ENCODE data around the gene PDLIM7. TPM values are rescaled to one million over a fixed set of nuclear protein-coding genes. Genes with fewer than 3 reads are reported as not detected.

The PDLIM7 gene
- polyA plus RNA-seq, 1 experiment = 195 TPM

- Histone ChIP-seq H3K9me3 (ENCODE audit: control insufficient read depth, insufficient read depth, low read length) (no peaks in the 10 kb centered on the region), H3K4me3 (ENCODE audit: low read depth, low read length) (no peak overlapping the region), H3K27me3 (ENCODE audit: control insufficient read depth, insufficient read depth, low read length) (no peaks in the 10 kb centered on the region), H3K27ac (ENCODE audit: low read depth, low read length) (no peak overlapping the region)
- CTCF ChIA-PET = no interaction called here
- POLR2A ChIA-PET = interaction anchor here (1.2 kb wide), 1 partner anchor 52 kb away, joined by 3 read pairs; the partner anchor contains the start of gene TMED9
- TF ChIP-seq CTCF (IDR thresholded peaks at IDR 0.05; ENCODE audit: low read depth, low read length) = no peak
- DNase-seq (ENCODE audit: low read depth, low spot score) = no peak
Measured at GRCh38 chr5:177540438-177540837, 43.0 kb upstream of the PDLIM7 start.

- no peak for TF ChIP-seq CTCF (IDR thresholded peaks at IDR 0.05; ENCODE audit: low read depth, low read length)
- POLR2A ChIA-PET = interaction anchor here (1.2 to 2.5 kb wide), 3 partner anchors 14 to 53 kb away, joined by 3 to 11 read pairs (median 5); partner anchors contain the start of genes FAM193B, PDLIM7 and TMED9
Measured at GRCh38 chr5:177539411-177539810, 42.0 kb upstream of the PDLIM7 start.

GRCh38 chr5:177538876-177539275, 41.5 kb upstream of the PDLIM7 start:
- DNase-seq (ENCODE audit: low read depth, low spot score) = no peak
- ChIA-PET POLR2A (interaction anchor here (1.4 to 2.7 kb wide), 4 partner anchors 8 to 41 kb away, joined by 5 to 46 read pairs (median 8); partner anchors contain the start of genes DDX41, FAM193B and PDLIM7), CTCF (interaction anchor here (1.8 kb wide), 1 partner anchor 22 kb away, joined by 6 read pairs; no protein-coding TSS in a partner anchor)
- H3K27ac ChIP-seq (ENCODE audit: low read depth, low read length) = peak overlapping the region; percentile 94
- no peak overlapping the region for H3K4me3 ChIP-seq (ENCODE audit: low read depth, low read length)
- no peaks in the 10 kb centered on the region for H3K27me3 ChIP-seq (ENCODE audit: control insufficient read depth, insufficient read depth, low read length)
- no peak for TF ChIP-seq CTCF (IDR thresholded peaks at IDR 0.05; ENCODE audit: low read depth, low read length)
- no peaks in the 10 kb centered on the region for H3K9me3 ChIP-seq (ENCODE audit: control insufficient read depth, insufficient read depth, low read length)

More at GRCh38 chr5:177539411-177539810, 42.0 kb upstream of the PDLIM7 start:
- H3K4me3 ChIP-seq (ENCODE audit: low read depth, low read length) = no peak overlapping the region
- CTCF ChIA-PET = no interaction called here
- no peaks in the 10 kb centered on the region for H3K27me3 ChIP-seq (ENCODE audit: control insufficient read depth, insufficient read depth, low read length)
- DNase-seq (ENCODE audit: low read depth, low spot score) = no peak
- no peaks in the 10 kb centered on the region for H3K9me3 ChIP-seq (ENCODE audit: control insufficient read depth, insufficient read depth, low read length)
- peak overlapping the region; percentile 58 for H3K27ac ChIP-seq (ENCODE audit: low read depth, low read length)

- H3K9me3 ChIP-seq (ENCODE audit: control insufficient read depth, insufficient read depth, low read length) = no peaks in the 10 kb centered on the region
- ChIA-PET CTCF (interaction anchor here (0.7 to 3.3 kb wide), 4 partner anchors 9 to 55 kb away, joined by 4 to 15 read pairs (median 6); no protein-coding TSS in a partner anchor), POLR2A (interaction anchor here (0.7 to 2.7 kb wide), 9 partner anchors 9 to 62 kb away, joined by 3 to 46 read pairs (median 5); partner anchors contain the start of genes B4GALT7, DDX41, FAM193B and TMED9)
- peak; percentile 76 for DNase-seq (ENCODE audit: low read depth, low spot score)
- no peak overlapping the region for H3K4me3 ChIP-seq (ENCODE audit: low read depth, low read length)
- no peak for TF ChIP-seq CTCF (IDR thresholded peaks at IDR 0.05; ENCODE audit: low read depth, low read length)
- H3K27ac ChIP-seq (ENCODE audit: low read depth, low read length) = peak overlapping the region; percentile 94
- H3K27me3 ChIP-seq (ENCODE audit: control insufficient read depth, insufficient read depth, low read length) = no peaks in the 10 kb centered on the region
Measured at GRCh38 chr5:177537389-177538361, 40.3 kb upstream of the PDLIM7 start.

Data from AG04450 (cell line).